Measurements from ENCODE around the gene IQCE. TPM values are rescaled to one million over a fixed set of nuclear protein-coding genes. Genes with fewer than 3 reads are reported as not detected.
A peak's percentile ranks its signal among the peaks of the same experiment; 100 is the strongest.

The IQCE gene
- total RNA-seq, 1 experiment from 2014 or later, result 21.4 TPM

GRCh38 chr7:2518737-2519118 lies 40.1 kb upstream of the IQCE start:
- intact Hi-C loops (cut with micrococcal nuclease), result no loop called here
- Histone ChIP-seq H3K36me3 (ENCODE audit: control insufficient read depth in 1 of 2, insufficient read depth in 2 of 2, low read length in 2 of 2) (no peaks in the 10 kb centered on the region), H3K9ac (ENCODE audit: low read length) (peak overlapping the region; percentile 56; the same call in 1 of the 2 replicates), H3K9me3 (ENCODE audit: control insufficient read depth in 1 of 2, insufficient read depth in 1 of 2, low read depth in 1 of 2, low read length in 2 of 2) (no peaks in the 10 kb centered on the region), H2AFZ (ENCODE audit: low read depth, low read length, poor library complexity, severe bottlenecking) (no peak overlapping the region), H4K20me1 (ENCODE audit: insufficient read depth) (no peaks in the 10 kb centered on the region), H3K4me2 (ENCODE audit: low read length) (peak overlapping the region; percentile 76), H3K27ac (ENCODE audit: low read depth, low read length) (no peak overlapping the region), H3K9me2 (ENCODE audit: insufficient read depth) (no peaks in the 10 kb centered on the region), H3K27me3 (ENCODE audit: insufficient read depth, low read length) (no peaks in the 10 kb centered on the region), H3K4me1 (ENCODE audit: control insufficient read depth in 1 of 2, insufficient read depth in 2 of 2, low read length in 2 of 2) (peaks cover 36 to 63% of the 10 kb centered on the region in 2 experiments), H3K79me2 (ENCODE audit: insufficient read depth, low read length) (peaks cover 13% of the 10 kb centered on the region; the same call in 1 of the 2 replicates), H3K4me3 (replicated peaks in 1 of 2; ENCODE audit: low read depth in 1 of 2, low read length in 2 of 2) (peak overlapping the region in 1 of 2 experiments; percentile 47; a peak in 1 of 4 replicates)
- no peak for ATAC-seq
- ChIA-PET RAD21 (ENCODE audit: low non-redundant PET in 1 of 2, low total read pairs in 2 of 2, uncharacterized antibody in 2 of 2, unreplicated experiment in 2 of 2) (no interaction called here), CTCF (no interaction called here), POLR2A (no interaction called here)
- no peak for DNase-seq (ENCODE audit: low read depth, low spot score)
- TF ChIP-seq CBX3 (IDR thresholded peaks at IDR 0.05; ENCODE audit: low read depth) (no peak), ZBTB33 (IDR thresholded peaks at IDR 0.05; ENCODE audit: extremely low read depth, insufficient replicate concordance, low read length) (no peak), SP1 (IDR thresholded peaks at IDR 0.05; ENCODE audit: low read depth) (no peak), ZFX (IDR thresholded peaks at IDR 0.05) (no peak), CTCF (IDR thresholded peaks at IDR 0.05 in 2 of 3, conservative IDR thresholded peaks at IDR 0.05 in 1 of 3; ENCODE audit: borderline replicate concordance in 1 of 3, insufficient read depth in 1 of 3, low read depth in 2 of 3, low read length in 2 of 3) (no peak), REST (IDR thresholded peaks at IDR 0.05; ENCODE audit: low read depth) (no peak), EZH2phosphoT487 (IDR thresholded peaks at IDR 0.05; ENCODE audit: borderline replicate concordance) (no peak), POLR2AphosphoS5 (IDR thresholded peaks at IDR 0.05; ENCODE audit: low read depth, low read length) (no peak), JUND (IDR thresholded peaks at IDR 0.05) (no peak), YY1 (IDR thresholded peaks at IDR 0.05; ENCODE audit: extremely low read depth, insufficient replicate concordance, low read depth, low read length) (no peak), ZNF274 (IDR thresholded peaks at IDR 0.05; ENCODE audit: low read depth, low read length) (no peak), EGR1 (IDR thresholded peaks at IDR 0.05; ENCODE audit: low read depth) (no peak), SRF (IDR thresholded peaks at IDR 0.05; ENCODE audit: low read depth) (no peak), RAD21 (IDR thresholded peaks at IDR 0.05; ENCODE audit: low read depth) (no peak), ATF3 (IDR thresholded peaks at IDR 0.05) (no peak)
- no TSS peak for BruUV-seq (replicated peaks)
